ENCODE results near the gene CORIN.

Gene CORIN

GRCh38 chr4:47598896-47599295 is 239.0 kb downstream of the CORIN start:
- no peaks in the 10 kb centered on the region for H3K79me2 ChIP-seq (ENCODE audit: low read length)
- no peaks in the 10 kb centered on the region for H3K4me1 ChIP-seq (ENCODE audit: low read length)
- no peak overlapping the region for H3K27ac ChIP-seq (ENCODE audit: low read length)
- no peak overlapping the region for H2AFZ ChIP-seq (ENCODE audit: low read depth, low read length)
- no peak overlapping the region for H3K9ac ChIP-seq (ENCODE audit: low read length)
- no peak overlapping the region for H3K4me2 ChIP-seq (ENCODE audit: low read length)
- no peak overlapping the region for H3K4me3 ChIP-seq (ENCODE audit: low read length)
- H3K36me3 ChIP-seq (replicated peaks; ENCODE audit: low read depth, low read length): no peaks in the 10 kb centered on the region
- H3K27me3 ChIP-seq (ENCODE audit: low read depth, low read length): no peaks in the 10 kb centered on the region
- H3K9me3 ChIP-seq (ENCODE audit: insufficient read depth, low read length): no peaks in the 10 kb centered on the region
- H4K20me1 ChIP-seq (ENCODE audit: insufficient read depth, low read length): no peaks in the 10 kb centered on the region
- no peak for TF ChIP-seq CTCF (IDR thresholded peaks at IDR 0.05; ENCODE audit: low read depth, low read length)
- no peak for TF ChIP-seq EZH2phosphoT487 (IDR thresholded peaks at IDR 0.05; ENCODE audit: low read depth)

- TF ChIP-seq CTCF (IDR thresholded peaks at IDR 0.05; ENCODE audit: low read depth, low read length) (no peak), EZH2phosphoT487 (IDR thresholded peaks at IDR 0.05; ENCODE audit: low read depth) (no peak)
- Histone ChIP-seq H4K20me1 (ENCODE audit: insufficient read depth, low read length) (no peaks in the 10 kb centered on the region), H3K4me3 (ENCODE audit: low read length) (no peak overlapping the region), H3K27me3 (ENCODE audit: low read depth, low read length) (no peaks in the 10 kb centered on the region), H3K4me1 (ENCODE audit: low read length) (no peaks in the 10 kb centered on the region), H3K9ac (ENCODE audit: low read length) (no peak overlapping the region), H3K27ac (ENCODE audit: low read length) (no peak overlapping the region), H3K4me2 (ENCODE audit: low read length) (no peak overlapping the region), H2AFZ (ENCODE audit: low read depth, low read length) (no peak overlapping the region), H3K79me2 (ENCODE audit: low read length) (no peaks in the 10 kb centered on the region), H3K36me3 (replicated peaks; ENCODE audit: low read depth, low read length) (no peaks in the 10 kb centered on the region), H3K9me3 (ENCODE audit: insufficient read depth, low read length) (no peaks in the 10 kb centered on the region)
Measured at GRCh38 chr4:47598320-47598719, 239.5 kb downstream of the CORIN start.

- Histone ChIP-seq H3K9ac (ENCODE audit: low read length) (no peak overlapping the region), H3K9me3 (ENCODE audit: insufficient read depth, low read length) (no peaks in the 10 kb centered on the region), H3K27ac (ENCODE audit: low read length) (no peak overlapping the region), H3K4me3 (ENCODE audit: low read length) (no peak overlapping the region), H3K4me2 (ENCODE audit: low read length) (no peak overlapping the region), H3K4me1 (ENCODE audit: low read length) (no peaks in the 10 kb centered on the region), H3K79me2 (ENCODE audit: low read length) (no peaks in the 10 kb centered on the region), H3K27me3 (ENCODE audit: low read depth, low read length) (no peaks in the 10 kb centered on the region), H4K20me1 (ENCODE audit: insufficient read depth, low read length) (no peaks in the 10 kb centered on the region), H2AFZ (ENCODE audit: low read depth, low read length) (no peak overlapping the region), H3K36me3 (replicated peaks; ENCODE audit: low read depth, low read length) (no peaks in the 10 kb centered on the region)
- TF ChIP-seq CTCF (IDR thresholded peaks at IDR 0.05; ENCODE audit: low read depth, low read length): no peak
- TF ChIP-seq EZH2phosphoT487 (IDR thresholded peaks at IDR 0.05; ENCODE audit: low read depth): no peak
Measured at GRCh38 chr4:47597696-47598095, 240.2 kb downstream of the CORIN start.

- H2AFZ ChIP-seq (ENCODE audit: low read depth, low read length): no peak overlapping the region
- no peaks in the 10 kb centered on the region for H3K9me3 ChIP-seq (ENCODE audit: insufficient read depth, low read length)
- TF ChIP-seq CTCF (IDR thresholded peaks at IDR 0.05; ENCODE audit: low read depth, low read length): no peak
- no peak for TF ChIP-seq EZH2phosphoT487 (IDR thresholded peaks at IDR 0.05; ENCODE audit: low read depth)
- no peak overlapping the region for H3K4me2 ChIP-seq (ENCODE audit: low read length)
- no peaks in the 10 kb centered on the region for H3K4me1 ChIP-seq (ENCODE audit: low read length)
- H3K4me3 ChIP-seq (ENCODE audit: low read length): no peak overlapping the region
- no peaks in the 10 kb centered on the region for H4K20me1 ChIP-seq (ENCODE audit: insufficient read depth, low read length)
- H3K36me3 ChIP-seq (replicated peaks; ENCODE audit: low read depth, low read length): no peaks in the 10 kb centered on the region
- H3K9ac ChIP-seq (ENCODE audit: low read length): no peak overlapping the region
- no peaks in the 10 kb centered on the region; the same call in 1 of the 2 replicates for H3K27me3 ChIP-seq (ENCODE audit: low read depth, low read length)
- no peak overlapping the region for H3K27ac ChIP-seq (ENCODE audit: low read length)
- no peaks in the 10 kb centered on the region for H3K79me2 ChIP-seq (ENCODE audit: low read length)
Measured at GRCh38 chr4:47590325-47590724, 247.5 kb downstream of the CORIN start.
